Measurements from ENCODE around the gene POLE. TPM values are rescaled to one million over a fixed set of nuclear protein-coding genes. Genes with fewer than 3 reads are reported as not detected.

Gene POLE
- total RNA-seq, 1 experiment from 2014 or later: 147 TPM

DNA sequence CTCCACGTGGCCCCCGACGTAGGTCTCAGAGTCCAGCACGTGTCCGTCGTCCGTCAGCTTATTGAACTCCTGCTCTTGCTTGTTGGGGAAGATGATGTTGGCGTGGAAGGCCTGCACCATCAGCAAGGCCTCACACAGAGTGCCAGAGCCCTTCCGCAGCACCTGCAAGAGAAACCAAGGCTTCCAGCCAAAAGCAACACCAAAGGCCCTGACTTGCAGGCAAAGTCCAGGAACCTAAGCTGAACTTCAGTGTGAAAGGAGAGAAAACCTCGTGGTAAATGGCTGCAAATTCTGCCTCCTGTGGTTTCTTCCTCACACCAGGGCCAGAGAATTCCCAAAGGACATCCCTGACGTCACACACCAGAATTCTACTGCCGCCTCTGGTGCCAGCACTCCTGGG lies 14.5 kb downstream of the POLE start:
- H3K27ac ChIP-seq (ENCODE audit: insufficient read length, low read depth, low read length): no peak overlapping the region
- no peaks in the 10 kb centered on the region for H3K79me1 ChIP-seq (ENCODE audit: insufficient read depth, low read depth, low read length, poor library complexity, severe bottlenecking)
- H3K9me3 ChIP-seq (ENCODE audit: control insufficient read depth, low read depth, low read length): no peaks in the 10 kb centered on the region
- Mint-ChIP-seq H3K9me3 (no peaks in the 10 kb centered on the region), H3K4me1 (no peaks in the 10 kb centered on the region), H3K27ac (no peak overlapping the region; a peak in 1 of 7 replicates), H3K36me3 (ENCODE audit: insufficient read depth in 1 of 3, low read depth in 3 of 3) (peaks cover 58 to 93% (median 90%) of the 10 kb centered on the region in 3 experiments), H3K27me3 (ENCODE audit: low read depth) (no peaks in the 10 kb centered on the region), H3K4me3 (no peak overlapping the region)
- H3K4ac ChIP-seq (ENCODE audit: low read depth, low read length): no peak overlapping the region
- H3K9ac ChIP-seq (ENCODE audit: extremely low read depth, insufficient read length, low read length): no peak overlapping the region
- H3K18ac ChIP-seq (ENCODE audit: insufficient read length, low read depth, low read length): no peak overlapping the region
- DNase-seq: no peak
- H4K91ac ChIP-seq (ENCODE audit: insufficient read length, low read depth, low read length): no peak overlapping the region
- no peak overlapping the region for H2AK5ac ChIP-seq (ENCODE audit: insufficient read length, low read length)
- no peaks in the 10 kb centered on the region for H3K27me3 ChIP-seq (ENCODE audit: insufficient read depth, low read length)
- no peaks in the 10 kb centered on the region for H3K79me2 ChIP-seq (ENCODE audit: insufficient read depth, low read length)
- no peak overlapping the region for H2BK12ac ChIP-seq (ENCODE audit: insufficient read length, low read depth, low read length)
- H2BK20ac ChIP-seq (ENCODE audit: low read depth, low read length, poor library complexity, severe bottlenecking): no peak overlapping the region
- no peaks in the 10 kb centered on the region for H3K23me2 ChIP-seq (ENCODE audit: insufficient read length, low read depth, low read length, poor library complexity, severe bottlenecking)
- H4K20me1 ChIP-seq (ENCODE audit: control insufficient read depth, insufficient read depth, insufficient read length): no peaks in the 10 kb centered on the region
- H3K14ac ChIP-seq (ENCODE audit: insufficient read depth, low read length): no peak overlapping the region
- H4K5ac ChIP-seq (ENCODE audit: insufficient read length, low read depth, low read length): no peak overlapping the region
- no peak overlapping the region for H3K4me2 ChIP-seq (ENCODE audit: insufficient read depth, insufficient read length, low read length)
- no peak overlapping the region for H2AFZ ChIP-seq (ENCODE audit: low read length)
- H2BK15ac ChIP-seq (ENCODE audit: low read depth, low read length): no peak overlapping the region
- TF ChIP-seq, protein P1, sequence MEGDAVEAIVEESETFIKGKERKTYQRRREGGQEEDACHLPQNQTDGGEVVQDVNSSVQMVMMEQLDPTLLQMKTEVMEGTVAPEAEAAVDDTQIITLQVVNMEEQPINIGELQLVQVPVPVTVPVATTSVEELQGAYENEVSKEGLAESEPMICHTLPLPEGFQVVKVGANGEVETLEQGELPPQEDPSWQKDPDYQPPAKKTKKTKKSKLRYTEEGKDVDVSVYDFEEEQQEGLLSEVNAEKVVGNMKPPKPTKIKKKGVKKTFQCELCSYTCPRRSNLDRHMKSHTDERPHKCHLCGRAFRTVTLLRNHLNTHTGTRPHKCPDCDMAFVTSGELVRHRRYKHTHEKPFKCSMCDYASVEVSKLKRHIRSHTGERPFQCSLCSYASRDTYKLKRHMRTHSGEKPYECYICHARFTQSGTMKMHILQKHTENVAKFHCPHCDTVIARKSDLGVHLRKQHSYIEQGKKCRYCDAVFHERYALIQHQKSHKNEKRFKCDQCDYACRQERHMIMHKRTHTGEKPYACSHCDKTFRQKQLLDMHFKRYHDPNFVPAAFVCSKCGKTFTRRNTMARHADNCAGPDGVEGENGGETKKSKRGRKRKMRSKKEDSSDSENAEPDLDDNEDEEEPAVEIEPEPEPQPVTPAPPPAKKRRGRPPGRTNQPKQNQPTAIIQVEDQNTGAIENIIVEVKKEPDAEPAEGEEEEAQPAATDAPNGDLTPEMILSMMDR (conservative IDR thresholded peaks at IDR 0.05): no peak
- H2BK5ac ChIP-seq (ENCODE audit: insufficient read length, low read length): no peak overlapping the region
- no CpG with 5 or more reads among the region's 12 CpGs for WGBS (ENCODE audit: extremely low coverage, insufficient read length, low lambda C conversion rate)
- H3T11ph ChIP-seq (ENCODE audit: low read length): no peak overlapping the region
- no peak overlapping the region for H3K56ac ChIP-seq (ENCODE audit: insufficient read length, low read depth, low read length)
- H2BK120ac ChIP-seq (ENCODE audit: low read depth, low read length, poor library complexity, severe bottlenecking): no peak overlapping the region
- no peak overlapping the region for H3K23ac ChIP-seq (ENCODE audit: insufficient read length, low read depth, low read length)
- no peaks in the 10 kb centered on the region for H3K4me1 ChIP-seq (ENCODE audit: insufficient read depth, low read length)
- H4K8ac ChIP-seq (replicated peaks; ENCODE audit: insufficient read length, low read depth, low read length): no peak overlapping the region

Data from H9 (cell line).